HG03025 (cell line): Measurements from ENCODE around the gene TFF2.

ENCODE experiments used
- ATAC-seq: cut with Tn5 transposase; IDR thresholded peaks from one replicate; pipeline ENCODE4 v1.9.1; 2021; ENCODE audit warnings: mild to moderate bottlenecking, moderate library complexity; ENCODE audit not compliant: unreplicated experiment, low FRiP score

The TFF2 gene

GRCh38 chr21:42350927-42351426 lies at the start of gene TFF2:
Gene TFF2 (minus strand): TSS chr21:42350994. CDS start chr21:42350957, 37 bp downstream.
- ATAC-seq, result no peak

GRCh38 chr21:42400525-42400924 lies 49.7 kb upstream of the TFF2 start:
- no peak for ATAC-seq

GRCh38 chr21:42398436-42399028 lies 47.7 kb upstream of the TFF2 start:
- ATAC-seq, result no peak

- no peak for ATAC-seq
Observed at GRCh38 chr21:42397746-42398394, 47.1 kb upstream of the TFF2 start.

- no peak for ATAC-seq
Observed at GRCh38 chr21:42396799-42397745, 46.3 kb upstream of the TFF2 start.

- no peak for ATAC-seq
Observed at GRCh38 chr21:42395905-42396651, 45.3 kb upstream of the TFF2 start, which contains the start of gene TMPRSS3. Gene TMPRSS3 (minus strand): TSS chr21:42396052. CDS start chr21:42395417, 635 bp downstream.

- ATAC-seq, result no peak
Observed at GRCh38 chr21:42395302-42395701, 44.5 kb upstream of the TFF2 start.

- ATAC-seq, result no peak
Observed at GRCh38 chr21:42393443-42393950, 42.7 kb upstream of the TFF2 start.

GRCh38 chr21:42392731-42393442 lies 42.1 kb upstream of the TFF2 start:
- ATAC-seq, result no peak

- ATAC-seq, result no peak
Observed at GRCh38 chr21:42391297-42391696, 40.5 kb upstream of the TFF2 start.

GRCh38 chr21:42390696-42391095 lies 39.9 kb upstream of the TFF2 start:
- no peak for ATAC-seq

GRCh38 chr21:42390193-42390592 lies 39.4 kb upstream of the TFF2 start:
- no peak for ATAC-seq

- ATAC-seq, result no peak
Observed at GRCh38 chr21:42389449-42389835, 38.6 kb upstream of the TFF2 start.

- ATAC-seq, result no peak
Observed at GRCh38 chr21:42388740-42389448, 38.1 kb upstream of the TFF2 start.

GRCh38 chr21:42387843-42388340 lies 37.1 kb upstream of the TFF2 start:
- no peak for ATAC-seq

- ATAC-seq, result no peak
Observed at GRCh38 chr21:42387164-42387563, 36.4 kb upstream of the TFF2 start.

GRCh38 chr21:42386034-42386591 lies 35.3 kb upstream of the TFF2 start:
- no peak for ATAC-seq

- ATAC-seq, result no peak
Observed at GRCh38 chr21:42385619-42386018, 34.8 kb upstream of the TFF2 start.
